ENCODE results near the gene PPIG.

DNA sequence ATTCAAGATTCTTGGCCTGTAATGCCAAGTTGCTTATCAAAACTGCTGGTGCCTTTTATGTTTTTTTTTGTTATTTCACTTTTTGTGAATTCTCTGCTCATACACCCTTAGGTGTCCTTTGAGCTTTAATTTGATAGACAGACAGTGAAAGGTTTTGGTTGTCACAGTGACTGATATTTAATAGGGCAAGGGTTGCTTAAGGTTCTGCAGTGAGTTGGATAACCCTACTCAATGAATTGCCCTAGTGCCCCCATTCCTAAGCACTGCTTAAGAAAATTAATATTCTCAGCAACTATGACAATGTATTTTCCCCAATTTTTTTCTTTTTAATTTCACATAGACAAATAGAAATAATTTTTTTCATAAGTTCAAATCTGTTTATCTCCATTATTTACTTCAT is 15.4 kb downstream of the PPIG start:
- TF ChIP-seq, protein P1, sequence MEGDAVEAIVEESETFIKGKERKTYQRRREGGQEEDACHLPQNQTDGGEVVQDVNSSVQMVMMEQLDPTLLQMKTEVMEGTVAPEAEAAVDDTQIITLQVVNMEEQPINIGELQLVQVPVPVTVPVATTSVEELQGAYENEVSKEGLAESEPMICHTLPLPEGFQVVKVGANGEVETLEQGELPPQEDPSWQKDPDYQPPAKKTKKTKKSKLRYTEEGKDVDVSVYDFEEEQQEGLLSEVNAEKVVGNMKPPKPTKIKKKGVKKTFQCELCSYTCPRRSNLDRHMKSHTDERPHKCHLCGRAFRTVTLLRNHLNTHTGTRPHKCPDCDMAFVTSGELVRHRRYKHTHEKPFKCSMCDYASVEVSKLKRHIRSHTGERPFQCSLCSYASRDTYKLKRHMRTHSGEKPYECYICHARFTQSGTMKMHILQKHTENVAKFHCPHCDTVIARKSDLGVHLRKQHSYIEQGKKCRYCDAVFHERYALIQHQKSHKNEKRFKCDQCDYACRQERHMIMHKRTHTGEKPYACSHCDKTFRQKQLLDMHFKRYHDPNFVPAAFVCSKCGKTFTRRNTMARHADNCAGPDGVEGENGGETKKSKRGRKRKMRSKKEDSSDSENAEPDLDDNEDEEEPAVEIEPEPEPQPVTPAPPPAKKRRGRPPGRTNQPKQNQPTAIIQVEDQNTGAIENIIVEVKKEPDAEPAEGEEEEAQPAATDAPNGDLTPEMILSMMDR (IDR thresholded peaks at IDR 0.05) = no peak
- TF ChIP-seq POLR2A (IDR thresholded peaks at IDR 0.05) (no peak), POLR2AphosphoS5 (IDR thresholded peaks at IDR 0.05; ENCODE audit: insufficient read depth in 1 of 2, low read depth in 1 of 2) (no peak)
